IPS-15b (cell line): ENCODE measurements around the gene SPTAN1.
A peak's percentile ranks its signal among the peaks of the same experiment; 100 is the strongest.
"Not testable (repeated sequence)": the region's sequence is repeated elsewhere in the genome, so short reads cannot be mapped to it uniquely, and the experiment has no call there.

Experiments
- H3K27me3 ChIP-seq: one replicate; pipeline ENCODE4 v1.6.1; 2013; ENCODE audit warnings: low read length; ENCODE audit not compliant: control insufficient read depth, insufficient read depth
- H3K36me3 ChIP-seq: one replicate; pipeline ENCODE4 v1.6.1; 2013; ENCODE audit warnings: low read length; ENCODE audit not compliant: control insufficient read depth, insufficient read depth
- H3K4me1 ChIP-seq: one replicate; pipeline ENCODE4 v1.6.1; 2013; ENCODE audit warnings: mild to moderate bottlenecking, low read length; ENCODE audit not compliant: control insufficient read depth, insufficient read depth
- H3K4me3 ChIP-seq: one replicate; pipeline ENCODE4 v1.5.1; 2013; ENCODE audit warnings: low read depth, low read length
- H3K9ac ChIP-seq: one replicate; pipeline ENCODE4 v1.6.1; 2013; ENCODE audit warnings: low read depth, mild to moderate bottlenecking, low read length
- H3K9me3 ChIP-seq: one replicate; pipeline ENCODE4 v1.6.1; 2013; ENCODE audit warnings: mild to moderate bottlenecking, low read length; ENCODE audit not compliant: control insufficient read depth, insufficient read depth

SPTAN1 gene

DNA sequence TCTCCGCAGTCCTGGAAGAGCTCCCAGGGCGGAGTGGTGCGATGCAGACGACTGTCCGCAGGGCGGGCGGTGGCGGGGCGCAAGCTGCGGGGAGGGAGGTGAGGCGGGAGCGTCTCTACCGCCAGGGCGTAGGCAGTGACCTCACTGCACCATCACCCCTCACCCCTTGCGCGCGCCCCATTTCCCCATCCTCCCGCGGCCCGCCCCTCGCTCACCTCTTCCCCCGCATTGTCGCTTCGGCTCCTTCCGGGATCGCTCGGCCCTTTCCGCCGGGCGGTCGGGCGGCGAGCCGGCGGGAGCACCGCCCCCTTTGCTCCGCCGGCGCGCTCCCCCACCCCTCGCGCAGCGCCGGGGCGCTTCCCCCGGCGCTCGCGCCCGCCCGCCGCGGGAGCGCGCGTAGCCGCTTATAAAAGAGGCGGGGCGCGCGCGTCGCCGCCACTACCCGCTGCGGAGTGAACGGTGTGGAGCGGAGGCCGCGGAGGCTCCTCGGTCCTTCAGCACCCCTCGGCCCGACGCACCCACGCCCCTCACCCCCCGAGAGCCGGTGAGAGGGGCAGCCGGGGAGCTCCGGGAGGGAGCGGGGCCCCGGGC, at the start of gene SPTAN1:
SPTAN1 (plus strand) TSS at position 435 of the 591 bp plus-strand sequence. CDS start 14,154 bp downstream, outside the sequence.
- H3K4me1 ChIP-seq: peaks cover 25% of the 10 kb centered on the region

DNA sequence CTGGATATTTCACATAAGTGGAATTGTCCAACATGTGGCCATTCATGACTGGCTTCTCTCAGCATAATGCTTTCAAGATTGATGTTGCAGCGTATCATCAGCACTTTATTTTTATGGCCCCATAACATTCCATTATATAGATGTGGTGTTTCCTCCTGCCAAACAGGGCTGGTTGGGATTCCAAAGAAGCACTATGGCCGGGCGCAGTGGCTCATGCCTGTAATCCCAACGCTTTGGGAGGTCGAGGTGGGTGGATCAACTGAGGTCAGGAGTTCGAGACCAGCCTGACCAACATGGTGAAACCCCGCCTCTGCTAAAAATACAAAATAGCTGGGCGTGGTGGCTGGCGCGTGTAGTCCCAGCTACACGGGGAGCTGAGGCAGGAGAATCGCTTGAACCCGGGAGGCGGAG, 49.0 kb upstream of the SPTAN1 start:
- not testable (repeated sequence) for H3K36me3 ChIP-seq, H3K9ac ChIP-seq, H3K4me1 ChIP-seq, H3K9me3 ChIP-seq, H3K27me3 ChIP-seq
- H3K4me3 ChIP-seq: peak overlapping the region; percentile 99

More for the DNA sequence above, at the start of gene SPTAN1:
- Histone ChIP-seq H3K4me3 (peak within 1 kb of the TSS; percentile 84), H3K9ac (peak within 1 kb of the TSS; percentile 62), H3K27me3 (peaks cover 9% of the 10 kb centered on the region), H3K9me3 (no peaks in the 10 kb centered on the region), H3K36me3 (no peaks in the 10 kb centered on the region)

DNA sequence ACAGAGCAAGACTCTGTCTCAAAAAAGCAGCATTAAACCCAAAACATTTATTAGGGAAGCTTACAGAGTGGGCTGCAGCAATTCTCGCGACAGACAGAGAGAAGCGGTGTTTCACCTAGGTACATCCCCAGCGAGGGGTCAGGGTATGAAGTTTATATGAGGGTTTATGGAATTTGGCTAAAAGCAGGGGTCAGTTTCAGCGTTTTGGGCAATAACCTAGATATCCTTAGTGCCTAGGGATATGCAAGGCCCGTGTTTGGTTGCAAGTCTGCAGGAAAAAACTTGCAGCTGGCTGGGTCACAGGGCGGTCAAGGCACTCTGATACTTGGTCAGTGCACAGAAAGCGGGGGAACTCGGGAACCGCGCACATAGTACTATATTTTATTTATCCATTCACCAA, 48.5 kb upstream of the SPTAN1 start:
- peaks cover under 1% of the 10 kb centered on the region for H3K36me3 ChIP-seq
- no peaks in the 10 kb centered on the region for H3K9me3 ChIP-seq
- H3K9ac ChIP-seq: no peak overlapping the region

DNA sequence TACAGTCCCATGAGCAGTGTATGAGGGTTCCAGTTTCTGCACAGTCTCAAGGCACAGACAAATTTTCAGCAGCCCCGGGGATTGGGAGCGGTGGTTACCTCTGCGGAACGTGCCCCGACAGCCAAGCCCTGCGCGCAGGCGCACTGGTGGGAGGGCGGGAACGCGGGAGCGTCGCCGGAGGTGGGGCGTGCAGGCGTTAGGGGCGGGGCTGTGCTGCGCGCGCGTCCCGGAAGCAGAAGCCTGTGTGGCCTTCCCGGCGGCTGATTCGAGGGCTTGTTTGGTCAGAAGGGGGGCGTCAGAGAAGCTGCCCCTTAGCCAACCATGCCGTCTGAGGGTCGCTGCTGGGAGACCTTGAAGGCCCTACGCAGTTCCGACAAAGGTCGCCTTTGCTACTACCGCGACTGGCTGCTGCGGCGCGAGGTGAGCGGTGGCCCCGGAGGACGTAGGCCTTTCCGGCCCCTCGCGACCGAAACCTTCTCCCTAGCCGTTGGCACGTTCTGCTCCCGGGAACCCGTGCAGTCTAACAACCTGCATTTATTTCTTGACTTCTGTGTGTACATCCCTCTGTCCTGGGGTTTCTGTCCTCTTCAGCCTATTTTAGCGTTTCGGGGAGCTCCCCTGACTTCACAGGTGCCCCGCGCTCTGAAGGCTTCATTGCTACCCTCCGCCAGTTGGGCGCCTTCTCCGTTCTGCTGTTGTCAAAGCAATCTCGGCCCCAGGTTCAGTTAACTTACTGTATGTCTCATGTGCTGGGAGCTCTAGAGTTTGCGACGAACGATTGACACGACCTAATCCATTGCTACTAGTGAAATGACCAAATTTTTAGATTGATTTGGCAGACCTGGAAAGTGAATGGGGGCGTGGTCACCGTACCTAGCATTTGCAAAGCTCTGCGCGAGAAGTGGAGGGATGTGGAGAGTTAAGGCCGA, 47.6 kb upstream of the SPTAN1 start, which contains the start of gene GLE1:
GLE1 (plus strand) TSS at position 235 of the 929 bp plus-strand sequence; CDS start at position 322, 87 bp downstream.
- H3K36me3 ChIP-seq: no peaks in the 10 kb centered on the region
- H3K4me1 ChIP-seq: peaks cover 5% of the 10 kb centered on the region
- no peaks in the 10 kb centered on the region for H3K9me3 ChIP-seq
- peak within 1 kb of the TSS; percentile 85 for H3K9ac ChIP-seq
- peak within 1 kb of the TSS; percentile 99 for H3K4me3 ChIP-seq
- H3K27me3 ChIP-seq: no peaks in the 10 kb centered on the region

More for the DNA sequence above, 48.5 kb upstream of the SPTAN1 start:
- Histone ChIP-seq H3K4me3 (peak overlapping the region; percentile 99), H3K4me1 (peaks cover 5% of the 10 kb centered on the region), H3K27me3 (no peaks in the 10 kb centered on the region)

DNA sequence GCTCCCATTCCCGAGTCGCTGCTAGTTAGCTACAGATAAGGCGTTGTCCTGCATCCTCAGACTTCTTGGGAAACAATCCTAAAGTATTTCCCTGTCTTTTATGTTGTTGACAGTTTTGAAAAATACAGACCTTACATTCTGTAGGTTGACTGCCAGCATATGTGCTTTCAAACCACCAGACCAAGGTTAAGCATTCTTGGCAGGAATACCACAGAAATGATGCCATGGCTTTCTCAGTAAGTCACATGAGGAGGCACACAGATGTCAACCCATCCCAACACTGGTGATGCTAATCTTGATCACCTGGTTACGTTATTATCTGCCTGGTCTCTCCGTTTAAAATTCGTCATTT, 47.0 kb upstream of the SPTAN1 start:
- Histone ChIP-seq H3K36me3 (no peaks in the 10 kb centered on the region), H3K9me3 (no peaks in the 10 kb centered on the region), H3K4me1 (peaks cover 5% of the 10 kb centered on the region), H3K4me3 (peak overlapping the region; percentile 99), H3K9ac (no peak overlapping the region), H3K27me3 (no peaks in the 10 kb centered on the region)

DNA sequence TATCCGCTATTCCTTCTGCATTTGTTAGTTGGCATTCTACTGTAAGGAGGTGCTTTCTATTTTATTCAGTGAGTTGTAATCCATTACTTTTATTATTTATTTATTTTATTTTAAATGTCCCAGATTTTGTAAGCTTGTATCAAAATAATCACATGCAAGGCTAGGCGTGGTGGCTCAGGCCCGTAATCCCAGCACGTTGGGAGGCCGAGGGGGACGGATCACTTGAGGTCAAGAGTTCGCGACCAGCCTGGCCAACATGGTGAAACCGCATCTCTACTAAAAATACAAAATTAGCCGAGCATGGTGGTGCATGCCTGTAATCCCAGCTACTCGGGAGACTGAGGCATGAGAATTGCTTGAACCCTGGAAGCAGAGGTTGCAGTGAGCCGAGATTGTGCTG, 46.5 kb upstream of the SPTAN1 start:
- H3K9me3 ChIP-seq, H3K36me3 ChIP-seq, H3K4me3 ChIP-seq, H3K27me3 ChIP-seq, H3K9ac ChIP-seq, H3K4me1 ChIP-seq: not testable (repeated sequence)

DNA sequence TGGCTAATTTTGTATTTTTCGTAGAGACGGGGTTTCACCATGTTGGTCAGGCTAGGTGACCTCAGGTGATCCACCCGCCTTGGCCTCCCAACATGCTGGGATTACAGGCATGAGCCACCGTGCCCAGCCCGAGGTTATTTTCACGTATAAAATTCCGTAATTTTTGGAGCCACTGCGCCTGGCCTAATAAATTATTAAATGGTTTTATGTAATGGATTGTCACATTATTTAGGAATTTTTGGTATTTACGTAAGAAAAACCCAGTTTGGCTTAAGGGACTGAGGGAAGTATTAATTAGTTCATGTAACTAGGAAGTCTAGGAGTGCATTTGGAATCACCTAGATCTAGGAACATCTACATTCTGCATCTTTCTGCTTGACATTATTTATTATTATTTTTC, 39.6 kb upstream of the SPTAN1 start:
- no peaks in the 10 kb centered on the region for H3K9me3 ChIP-seq
- no peak overlapping the region for H3K9ac ChIP-seq
- no peaks in the 10 kb centered on the region for H3K4me1 ChIP-seq
- H3K4me3 ChIP-seq: no peak overlapping the region
- H3K27me3 ChIP-seq: no peaks in the 10 kb centered on the region
- H3K36me3 ChIP-seq: peaks cover 3% of the 10 kb centered on the region

DNA sequence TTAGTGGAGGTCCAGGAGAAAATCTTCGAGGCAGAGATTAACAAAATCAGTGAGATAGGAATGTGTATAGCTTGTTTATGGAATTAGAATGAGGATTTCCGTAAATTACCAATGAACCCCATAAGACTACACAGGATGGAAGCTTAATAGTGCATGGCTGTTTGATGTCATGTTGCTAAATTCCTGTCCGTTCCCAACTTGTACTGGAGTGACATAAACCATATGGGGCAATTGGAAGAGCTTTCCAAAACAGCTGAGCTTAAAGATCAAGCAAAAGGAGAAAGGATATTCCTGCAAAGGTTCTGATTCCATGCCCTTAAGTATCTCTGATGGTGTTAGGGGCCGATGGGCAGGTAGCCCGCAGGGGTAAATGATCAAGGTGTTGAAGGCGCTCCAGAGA, 30.4 kb upstream of the SPTAN1 start:
- H3K27me3 ChIP-seq: no peaks in the 10 kb centered on the region
- H3K9ac ChIP-seq: no peak overlapping the region
- no peaks in the 10 kb centered on the region for H3K9me3 ChIP-seq
- no peak overlapping the region for H3K4me3 ChIP-seq
- peaks cover 5% of the 10 kb centered on the region for H3K36me3 ChIP-seq
- H3K4me1 ChIP-seq: no peaks in the 10 kb centered on the region

DNA sequence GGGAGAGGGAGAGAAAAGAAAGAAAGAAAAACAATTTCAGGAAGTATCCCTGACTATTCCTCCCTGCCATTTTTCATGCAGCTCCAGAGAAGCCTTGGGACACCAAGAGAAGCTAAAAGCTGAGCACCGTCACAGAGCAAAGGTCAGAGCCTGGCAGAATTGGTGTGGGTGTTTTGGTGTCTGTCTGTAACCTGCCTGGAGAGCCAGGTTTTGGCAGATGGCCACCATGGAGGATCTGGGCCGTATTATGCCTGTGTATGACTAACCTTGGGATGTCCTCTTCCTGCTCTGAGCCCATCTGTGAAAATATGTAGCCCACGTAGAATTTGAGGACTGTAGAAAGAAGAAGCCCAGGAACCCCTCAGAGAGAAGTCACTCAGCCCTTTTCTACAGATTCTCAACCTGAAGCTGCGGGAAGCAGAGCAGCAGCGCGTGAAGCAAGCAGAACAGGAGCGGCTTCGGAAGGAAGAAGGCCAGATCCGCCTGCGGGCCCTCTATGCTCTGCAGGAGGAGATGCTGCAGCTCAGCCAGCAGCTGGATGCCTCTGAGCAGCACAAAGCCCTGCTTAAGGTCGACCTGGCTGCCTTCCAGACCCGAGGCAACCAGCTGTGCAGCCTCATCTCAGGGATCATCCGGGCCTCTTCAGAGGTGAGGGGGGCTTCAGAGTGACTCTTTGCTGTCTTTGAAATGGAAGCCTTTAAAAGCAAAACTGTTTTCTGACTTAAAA, 29.0 kb upstream of the SPTAN1 start:
- H3K4me3 ChIP-seq: no peak overlapping the region
- H3K27me3 ChIP-seq: no peaks in the 10 kb centered on the region
- no peaks in the 10 kb centered on the region for H3K9me3 ChIP-seq
- H3K9ac ChIP-seq: no peak overlapping the region
- no peaks in the 10 kb centered on the region for H3K4me1 ChIP-seq
- peaks cover 5% of the 10 kb centered on the region for H3K36me3 ChIP-seq

DNA sequence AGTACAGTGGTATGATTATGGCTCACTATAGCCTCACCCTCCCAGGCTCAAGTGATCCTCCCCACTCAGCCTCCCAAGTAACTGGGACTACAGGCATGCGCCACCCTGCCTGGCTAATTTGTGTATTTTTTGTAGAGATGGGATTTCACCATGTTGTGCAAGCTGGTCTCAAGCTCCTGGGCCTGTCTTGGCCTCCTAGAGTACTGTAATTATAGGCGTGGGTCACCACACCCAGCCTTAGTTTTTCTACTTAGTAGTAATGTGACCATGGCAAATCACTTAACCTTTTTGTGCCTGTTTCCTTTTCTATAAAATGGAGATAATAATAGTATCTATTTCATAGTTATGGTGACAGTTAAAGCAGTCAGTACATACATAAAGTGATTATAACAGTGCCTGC, 25.7 kb upstream of the SPTAN1 start:
- Histone ChIP-seq H3K4me3 (no peak overlapping the region), H3K36me3 (peaks cover 8% of the 10 kb centered on the region), H3K9me3 (no peaks in the 10 kb centered on the region), H3K4me1 (no peaks in the 10 kb centered on the region), H3K27me3 (no peaks in the 10 kb centered on the region), H3K9ac (no peak overlapping the region)

DNA sequence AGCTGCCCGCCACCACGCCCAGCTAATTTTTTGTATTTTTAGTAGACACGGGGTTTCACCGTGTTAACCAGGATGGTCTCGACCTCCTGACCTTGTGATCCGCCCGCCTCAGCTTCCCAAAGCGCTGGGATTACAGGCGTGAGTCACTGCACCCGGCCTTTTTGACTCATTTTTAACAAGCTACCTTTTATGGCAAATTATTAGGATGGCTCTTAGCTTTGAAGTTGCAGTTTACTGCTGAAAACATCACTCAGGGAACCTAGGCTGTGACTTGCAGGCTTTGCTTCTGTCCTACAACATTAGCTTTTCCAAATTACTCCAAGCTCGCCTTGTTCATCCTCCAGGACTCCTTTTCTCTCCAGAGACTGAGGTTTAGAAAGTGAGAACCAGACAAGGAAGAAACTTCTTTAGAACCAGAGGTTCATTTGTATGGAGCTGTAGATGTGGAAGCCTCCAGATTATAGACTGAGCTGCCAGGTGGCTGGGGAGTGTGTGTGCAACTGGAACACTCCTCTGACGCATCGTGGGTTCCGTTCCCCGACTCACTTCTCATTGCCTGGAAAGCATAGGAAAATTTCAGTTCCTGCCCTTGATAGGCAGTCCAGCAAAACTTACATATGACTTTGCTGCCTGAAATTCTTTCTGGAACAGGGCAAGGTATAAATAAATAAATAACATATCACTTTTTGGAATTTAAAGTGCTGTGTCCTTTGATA, 23.8 kb upstream of the SPTAN1 start:
- Histone ChIP-seq H3K9ac (no peak overlapping the region), H3K4me1 (no peaks in the 10 kb centered on the region), H3K4me3 (no peak overlapping the region), H3K27me3 (no peaks in the 10 kb centered on the region), H3K36me3 (peaks cover 3% of the 10 kb centered on the region), H3K9me3 (no peaks in the 10 kb centered on the region)
